ENCODE measurements around the gene DHRSX.

GRCh38 chrX:2330487-2330886, 170.3 kb downstream of the DHRSX start:
- TF ChIP-seq CTCF (IDR thresholded peaks at IDR 0.05) (no peak), POLR2A (IDR thresholded peaks at IDR 0.05) (no peak)

Measured in testis (tissue), 2 donors.